Right lobe of liver (tissue), 6 donors: Measurements from ENCODE around the gene ANO2. TPM values are rescaled to one million over a fixed set of nuclear protein-coding genes. Genes with fewer than 3 reads are reported as not detected.
A peak's percentile ranks its signal among the peaks of the same experiment; 100 is the strongest.

Source experiments
- ATAC-seq, 4 donors: fragments of 200-7000 bp; cut with Tn5 transposase; one replicate each; pipeline ENCODE4 v1.9.1; 2020; ENCODE audit warnings: mild to moderate bottlenecking in 4 of 4, moderate library complexity in 4 of 4
- DNase-seq, 3 donors: peaks; one replicate each; pipeline ENCODE4 v3.0.0-alpha.2; 2020
- H3K27ac ChIP-seq, 3 donors: fragments of 200-600 bp; one replicate each; pipeline ENCODE4 v1.8.0; 2022
- H3K27me3 ChIP-seq, 2 donors: fragments of 200-600 bp; one replicate each; pipeline ENCODE4 v1.8.0; 2022
- H3K36me3 ChIP-seq, 4 donors: fragments of 200-600 bp; sonication (generic) in 1 of 4; one replicate each; pipeline versions ENCODE4 v1.5.1 to v1.8.0; 2017 to 2022; ENCODE audit warnings: control low read depth in 1 of 4
- H3K4me1 ChIP-seq, 4 donors: fragments of 200-600 bp; sonication (generic) in 1 of 4; one replicate each; pipeline versions ENCODE4 v1.5.1 to v1.8.0; 2017 to 2022; ENCODE audit warnings: control low read depth in 1 of 4
- H3K4me3 ChIP-seq, 3 donors: fragments of 200-600 bp; one replicate each; pipeline ENCODE4 v1.8.0; 2022
- H3K9me3 ChIP-seq, 4 donors: fragments of 200-600 bp; sonication (generic) in 1 of 4; one replicate each; pipeline versions ENCODE4 v1.5.1 to v1.8.0; 2017 to 2022; ENCODE audit warnings: control low read depth in 1 of 4
- POLR2A ChIP-seq: fragments of 450-650 bp; IDR thresholded peaks from one replicate; pipeline ENCODE4 v1.6.1; 2017; ENCODE audit warnings: antibody characterized with exemption, mild to moderate bottlenecking
- WGBS: methylation state at CpG from one replicate; pipeline ENCODE4 v1.1.6; 2018; ENCODE audit warnings: low coverage, low lambda C conversion rate; ENCODE audit not compliant: insufficient coverage; ENCODE audit errors: missing lambda C conversion rate; 5-methylcytosine and 5-hydroxymethylcytosine counted together
- intact Hi-C, 2 donors: fragments of 100-400 bp; cut with DNase I; formaldehyde crosslinking; loops; one replicate each; pipeline versions ENCODE4 v1.11.2 to v1.14.1; 2022
- total RNA-seq, 6 experiments: library from RNA; depleted of rRNA in 2 of 6; stranded (reverse); fragments of >200 nt in 2 of 6; fragmentation: NEBNext Ultra II Directional in 3 of 6; extraction: Animal tissue kit (Norgen Biotek cat#: 25700) in 3 of 6; gene quantifications; one replicate each; pipeline versions ENCODE4 v1.1.0 to v1.2.4, GENCODE V29; 2016 to 2023
- TF ChIP-seq, protein P1 (sequence below), 4 donors: fragments of 200-600 bp in 3 of 4; fragments of 450-650 bp in 1 of 4; IDR thresholded peaks; one replicate each; pipeline versions ENCODE4 v1.5.1 to v1.8.0; 2016 to 2022; ENCODE audit warnings: antibody characterized with exemption in 4 of 4, mild to moderate bottlenecking in 2 of 4
- donor health status: DM: no; HTN: yes; CAD: no.
- donor health status: DM: no; HTN: no; CAD: no.
- donor health status: DM: no; HTN: no; CAD: no.
- donor health status: DM: no; HTN: yes; CAD: no.
- donor health status: DM: no; HTN: yes; CAD: no.

ANO2 gene
- total RNA-seq, 6 experiments from 2014 or later: 0.06 to 0.89 (median 0.32) TPM; not detected in 1

DNA sequence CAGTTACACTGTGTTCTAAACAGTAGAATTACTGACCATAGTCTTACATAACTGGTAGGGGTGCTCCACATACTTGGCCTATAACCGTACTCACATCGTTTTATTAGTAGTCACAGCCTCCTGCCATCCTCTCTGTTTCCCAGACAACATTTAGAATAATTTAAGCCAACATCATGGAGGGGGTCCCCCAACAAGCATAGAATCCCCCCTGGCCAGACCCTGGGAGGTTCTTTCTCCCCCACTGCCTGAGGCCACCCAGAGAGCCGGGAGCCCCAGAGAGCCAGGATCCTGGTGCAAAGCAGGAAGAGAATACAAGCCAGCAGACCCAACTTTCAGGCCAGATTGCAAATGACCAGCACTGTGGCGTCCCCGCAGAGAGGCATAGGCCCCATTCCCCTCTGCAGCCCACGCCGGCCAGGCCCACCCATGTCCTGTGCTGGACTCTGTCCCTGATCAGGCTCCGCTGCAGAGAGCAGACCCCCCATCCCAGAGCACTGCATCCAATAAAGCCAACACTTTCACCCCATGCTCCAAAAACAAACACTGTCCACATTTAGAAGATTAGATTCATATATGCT lies 317.9 kb downstream of the ANO2 start:
- Histone ChIP-seq H3K4me3 (no peak overlapping the region), H3K27me3 (no peaks in the 10 kb centered on the region), H3K36me3 (no peaks in the 10 kb centered on the region), H3K4me1 (no peaks in the 10 kb centered on the region), H3K9me3 (no peaks in the 10 kb centered on the region), H3K27ac (no peak overlapping the region)
- DNase-seq: no peak
- ATAC-seq: no peak
- intact Hi-C loops: no loop called here
- WGBS: 64% methylated on average over 6 of the region's 8 CpGs
- TF ChIP-seq, protein P1, sequence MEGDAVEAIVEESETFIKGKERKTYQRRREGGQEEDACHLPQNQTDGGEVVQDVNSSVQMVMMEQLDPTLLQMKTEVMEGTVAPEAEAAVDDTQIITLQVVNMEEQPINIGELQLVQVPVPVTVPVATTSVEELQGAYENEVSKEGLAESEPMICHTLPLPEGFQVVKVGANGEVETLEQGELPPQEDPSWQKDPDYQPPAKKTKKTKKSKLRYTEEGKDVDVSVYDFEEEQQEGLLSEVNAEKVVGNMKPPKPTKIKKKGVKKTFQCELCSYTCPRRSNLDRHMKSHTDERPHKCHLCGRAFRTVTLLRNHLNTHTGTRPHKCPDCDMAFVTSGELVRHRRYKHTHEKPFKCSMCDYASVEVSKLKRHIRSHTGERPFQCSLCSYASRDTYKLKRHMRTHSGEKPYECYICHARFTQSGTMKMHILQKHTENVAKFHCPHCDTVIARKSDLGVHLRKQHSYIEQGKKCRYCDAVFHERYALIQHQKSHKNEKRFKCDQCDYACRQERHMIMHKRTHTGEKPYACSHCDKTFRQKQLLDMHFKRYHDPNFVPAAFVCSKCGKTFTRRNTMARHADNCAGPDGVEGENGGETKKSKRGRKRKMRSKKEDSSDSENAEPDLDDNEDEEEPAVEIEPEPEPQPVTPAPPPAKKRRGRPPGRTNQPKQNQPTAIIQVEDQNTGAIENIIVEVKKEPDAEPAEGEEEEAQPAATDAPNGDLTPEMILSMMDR (IDR thresholded peaks at IDR 0.05): no peak
- no peak for TF ChIP-seq POLR2A

DNA sequence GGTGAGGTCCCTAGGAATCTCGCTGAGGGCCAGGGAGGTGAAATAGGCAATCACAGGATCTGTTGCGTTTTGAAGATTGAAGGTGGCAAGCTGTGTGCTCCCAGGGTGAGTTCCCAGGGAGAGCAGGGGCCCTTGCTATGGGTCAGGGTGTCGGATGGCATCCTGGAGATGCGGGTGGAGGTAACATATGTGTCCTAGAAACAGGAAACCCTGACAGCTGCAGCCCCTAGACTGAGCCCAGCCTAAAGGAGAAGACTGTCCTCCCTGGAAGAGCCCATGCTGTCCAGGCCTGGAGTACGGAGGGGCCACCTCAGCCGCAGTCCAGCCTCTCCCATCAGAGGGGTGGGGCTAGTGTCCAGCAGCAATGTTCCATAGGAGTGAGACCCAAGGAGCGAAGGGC lies 318.9 kb downstream of the ANO2 start:
- Histone ChIP-seq H3K4me3 (no peak overlapping the region), H3K36me3 (no peaks in the 10 kb centered on the region), H3K27me3 (no peaks in the 10 kb centered on the region), H3K4me1 (no peaks in the 10 kb centered on the region), H3K27ac (no peak overlapping the region), H3K9me3 (no peaks in the 10 kb centered on the region)
- no peak for TF ChIP-seq POLR2A
- TF ChIP-seq, protein P1 (IDR thresholded peaks at IDR 0.05): no peak
- intact Hi-C loops: no loop called here
- 69% methylated on average over 4 of the region's 7 CpGs for WGBS
- DNase-seq: no peak
- no peak for ATAC-seq

DNA sequence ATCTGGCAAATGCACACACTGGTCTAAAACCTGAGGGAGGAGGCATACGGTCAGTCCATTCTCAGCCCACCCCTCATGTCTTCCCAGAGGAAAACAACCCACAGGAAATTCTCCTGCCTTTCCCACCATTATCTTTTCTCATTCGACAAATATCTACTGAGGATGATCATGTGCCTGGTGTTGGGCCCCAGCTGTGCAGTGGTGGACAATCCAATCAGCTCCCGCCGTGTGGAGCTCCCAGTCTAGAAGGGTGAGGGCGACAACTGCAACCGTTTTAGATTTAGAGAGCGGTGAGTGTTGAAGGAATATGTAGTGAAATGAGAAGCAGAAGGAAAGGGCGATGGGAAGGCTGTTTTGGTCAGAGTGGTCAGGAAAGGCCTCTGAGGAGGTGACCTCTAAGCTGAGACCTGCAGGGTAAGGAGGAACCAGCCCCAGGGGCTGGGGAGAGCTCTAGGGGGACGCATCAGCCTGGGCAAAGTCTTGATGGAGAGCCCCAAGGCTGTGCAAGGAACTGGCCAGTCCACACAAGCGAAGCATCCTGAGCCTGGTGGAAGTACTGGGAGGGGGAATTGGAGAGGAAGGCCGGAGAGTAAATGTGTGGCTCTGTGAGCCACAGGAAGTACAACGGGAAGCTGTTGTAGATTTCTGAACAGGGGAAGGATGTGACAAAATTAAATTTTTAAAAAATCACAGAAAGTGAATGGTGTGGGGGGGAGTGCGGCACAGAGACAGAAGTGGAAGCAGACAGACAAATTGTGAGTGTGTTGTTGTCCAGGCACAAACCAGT lies 320.4 kb downstream of the ANO2 start:
- Histone ChIP-seq H3K4me3 (no peak overlapping the region), H3K27ac (no peak overlapping the region), H3K9me3 (no peaks in the 10 kb centered on the region), H3K27me3 (no peaks in the 10 kb centered on the region), H3K4me1 (no peaks in the 10 kb centered on the region), H3K36me3 (no peaks in the 10 kb centered on the region)
- WGBS: 59% methylated on average over 12 of the region's 13 CpGs
- TF ChIP-seq, protein P1 (IDR thresholded peaks at IDR 0.05): no peak
- TF ChIP-seq POLR2A: no peak
- no peak for DNase-seq
- intact Hi-C loops: no loop called here
- ATAC-seq: peak; percentile 47 to 72 (median 54)

DNA sequence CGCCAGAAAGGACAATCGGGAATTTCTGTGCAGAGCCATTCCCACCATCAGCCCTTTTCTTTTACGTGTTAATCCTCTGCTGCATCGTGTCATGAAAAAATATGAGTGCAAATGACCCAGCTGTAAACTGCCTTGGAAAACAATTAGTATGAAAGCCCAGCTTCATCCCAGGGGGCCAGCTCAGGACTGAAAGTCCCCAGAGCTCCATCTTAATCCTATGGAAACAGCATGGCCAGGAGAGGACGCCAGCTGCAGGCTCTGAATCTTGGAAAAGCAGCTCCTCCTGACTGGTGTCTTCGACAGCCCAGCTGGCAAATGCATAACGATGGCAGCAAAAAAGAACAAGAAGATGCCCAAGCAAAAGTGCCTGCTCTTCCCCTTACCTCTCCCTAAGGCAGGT lies 321.6 kb downstream of the ANO2 start:
- Histone ChIP-seq H3K9me3 (no peaks in the 10 kb centered on the region), H3K36me3 (no peaks in the 10 kb centered on the region), H3K27ac (no peak overlapping the region), H3K4me3 (no peak overlapping the region), H3K4me1 (no peaks in the 10 kb centered on the region), H3K27me3 (no peaks in the 10 kb centered on the region)
- 59% methylated on average over 5 of the region's 7 CpGs for WGBS
- no peak for TF ChIP-seq POLR2A
- TF ChIP-seq, protein P1 (IDR thresholded peaks at IDR 0.05): no peak
- ATAC-seq (no peak), DNase-seq (no peak)
- intact Hi-C loops: no loop called here
